Measurements from ENCODE around the gene BRDT.

- TF ChIP-seq EZH2phosphoT487 (IDR thresholded peaks at IDR 0.05; ENCODE audit: insufficient read depth, low read depth) = no peak
- TF ChIP-seq EZH2 (IDR thresholded peaks at IDR 0.05; ENCODE audit: insufficient read depth, poor library complexity, severe bottlenecking) = no peak
Observed at GRCh38 chr1:91949356-91949699, at the start of gene BRDT.
